Panc1 (cell line): ENCODE data around the gene PIK3R5. TPM values are rescaled to one million over a fixed set of nuclear protein-coding genes. Genes with fewer than 3 reads are reported as not detected.

Source experiments
- ATAC-seq: fragments of 200-7000 bp; cut with Tn5 transposase; 2 replicates; pipeline ENCODE4 v1.9.1; 2020; ENCODE audit warnings: mild to moderate bottlenecking, moderate library complexity
- BruUV-seq: library from RNA; stranded (reverse); fragments of 400-500 nt; replicated peaks from 2 replicates; lab custom pipeline; 2021; lab: Mats Ljungman, UMichigan
- CTCF ChIA-PET: fragments of 300-600 bp; sonication (Branson Sonifier 250); formaldehyde crosslinking; loops from one replicate; lab custom pipeline; 2022; ENCODE audit warnings: antibody characterized with exemption; lab: Charles Lee
- POLR2A ChIA-PET: fragments of 300-600 bp; sonication (Branson Sonifier 250); formaldehyde crosslinking; loops from one replicate; lab custom pipeline; 2022; ENCODE audit warnings: antibody characterized with exemption; lab: Charles Lee
- DNase-seq: peaks from one replicate; pipeline ENCODE4 v3.0.0-alpha.2; 2010; ENCODE audit warnings: low read depth, low spot score
- H3K27ac ChIP-seq: 2 replicates; pipeline ENCODE4 v1.5.1; 2011; ENCODE audit warnings: mild to moderate bottlenecking, low read length, inconsistent platforms
- H3K27me3 ChIP-seq: fragments of 200-500 bp; sonication (Bioruptor generic); 2 replicates; pipeline ENCODE4 v1.6.0; 2014; ENCODE audit warnings: low read length, inconsistent platforms; ENCODE audit not compliant: control insufficient read depth, insufficient read depth
- H3K36me3 ChIP-seq: fragments of 200-500 bp; sonication (Bioruptor generic); 2 replicates; pipeline ENCODE4 v1.5.1; 2014; ENCODE audit warnings: inconsistent platforms, mild to moderate bottlenecking, low read length, moderate library complexity; ENCODE audit not compliant: control insufficient read depth, insufficient read depth
- H3K4me1 ChIP-seq: 2 replicates; pipeline ENCODE4 v1.5.1; 2011; ENCODE audit warnings: inconsistent platforms, mild to moderate bottlenecking, low read length, moderate library complexity; ENCODE audit not compliant: control insufficient read depth, insufficient read depth
- H3K4me3 ChIP-seq, 2 experiments: 2 replicates each; pipeline ENCODE4 v1.5.1; 2011 to 2012; ENCODE audit warnings: low read depth in 2 of 2, low read length in 2 of 2, mild to moderate bottlenecking in 2 of 2, inconsistent platforms in 1 of 2, moderate library complexity in 1 of 2
- H3K9me3 ChIP-seq: fragments of 200-500 bp; sonication (Bioruptor generic); 2 replicates; pipeline ENCODE4 v1.5.1; 2014; ENCODE audit warnings: low read depth, mild to moderate bottlenecking, inconsistent platforms, low read length, moderate library complexity; ENCODE audit not compliant: control insufficient read depth, insufficient read depth
- POLR2AphosphoS5 ChIP-seq: IDR thresholded peaks from 2 replicates; pipeline ENCODE4 v1.6.1; 2012; ENCODE audit warnings: mild to moderate bottlenecking, low read depth, low read length, moderate library complexity
- SIN3A ChIP-seq: IDR thresholded peaks from 2 replicates; pipeline ENCODE4 v1.6.1; 2012; ENCODE audit warnings: low read depth, mild to moderate bottlenecking, low read length, moderate library complexity, borderline replicate concordance; ENCODE audit not compliant: insufficient read depth
- TCF7L2 ChIP-seq: IDR thresholded peaks from 2 replicates; pipeline ENCODE4 v1.6.1; 2011; ENCODE audit warnings: mild to moderate bottlenecking, low read depth, low read length, inconsistent platforms
- in situ Hi-C: cut with HindIII; loops from 2 replicates; pipeline ENCODE4 v1.10.0; 2016; ENCODE audit warnings: low sequenced_read_pairs, low pct_unique_long_range_greater_than_20kb
- intact Hi-C: fragments of 100-400 bp; cut with micrococcal nuclease; formaldehyde crosslinking; loops from one replicate; pipeline ENCODE4 v1.10.0; 2022; ENCODE audit not compliant: unreplicated experiment
- total RNA-seq: library from RNA; stranded (reverse); gene quantifications from one replicate; pipeline ENCODE4 v1.2.1, GENCODE V29; 2021; ENCODE audit not compliant: unreplicated experiment
- TF ChIP-seq, protein P1 (sequence below): fragments of 450-650 bp; IDR thresholded peaks from 2 replicates; pipeline ENCODE4 v1.5.1; 2017; ENCODE audit warnings: mild to moderate bottlenecking
- TF ChIP-seq, protein P2 (sequence below), 2 experiments: IDR thresholded peaks; 2 replicates each; pipeline ENCODE4 v1.6.1; 2011 to 2012; ENCODE audit warnings: low read depth in 2 of 2, control low read depth in 1 of 2, low read length in 1 of 2, mild to moderate bottlenecking in 1 of 2, moderate library complexity in 1 of 2; ENCODE audit not compliant: insufficient read depth in 1 of 2

Gene PIK3R5
- total RNA-seq, 1 experiment from 2014 or later: 0.15 TPM

DNA sequence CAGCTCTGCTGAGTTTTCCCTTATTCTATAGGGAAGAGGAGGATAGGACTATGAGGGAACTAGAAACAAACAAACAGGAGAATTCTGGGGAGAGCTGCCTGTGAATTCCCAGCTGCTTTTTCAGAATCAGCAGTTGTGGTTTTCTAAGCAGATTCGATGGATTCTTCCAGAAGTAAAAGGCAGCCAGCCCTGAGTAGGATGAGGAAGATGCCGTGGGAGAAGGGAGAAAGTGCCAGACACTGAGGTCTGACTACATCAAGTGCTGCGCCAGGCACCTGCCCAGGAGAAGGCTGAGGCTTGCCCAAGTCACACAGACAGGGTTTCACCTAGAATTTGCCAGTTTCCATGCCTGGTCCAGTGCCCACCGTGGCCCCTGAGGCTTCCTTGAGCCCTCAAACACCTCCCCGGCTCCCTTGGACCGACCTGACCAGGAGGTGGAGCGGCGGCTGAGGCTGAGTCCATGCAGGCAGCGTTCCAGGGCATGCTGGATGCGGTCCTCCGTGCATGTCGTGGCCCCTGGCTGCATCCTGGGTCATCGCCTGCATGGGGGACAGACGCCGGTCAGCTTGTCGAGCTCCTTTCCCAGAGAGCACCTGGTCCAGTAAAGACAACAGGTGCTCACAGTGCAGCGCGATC, 54.4 kb downstream of the PIK3R5 start:
- CTCF ChIA-PET: no interaction called here
- in situ Hi-C loops (no loop called here), intact Hi-C loops (no loop called here)
- ATAC-seq (no peak), DNase-seq (no peak)
- no TSS peak for BruUV-seq
- H3K27ac ChIP-seq: no peak overlapping the region
- H3K36me3 ChIP-seq: no peaks in the 10 kb centered on the region
- no peaks in the 10 kb centered on the region for H3K4me1 ChIP-seq
- no peaks in the 10 kb centered on the region for H3K9me3 ChIP-seq
- H3K27me3 ChIP-seq: no peaks in the 10 kb centered on the region
- TF ChIP-seq, protein P1, sequence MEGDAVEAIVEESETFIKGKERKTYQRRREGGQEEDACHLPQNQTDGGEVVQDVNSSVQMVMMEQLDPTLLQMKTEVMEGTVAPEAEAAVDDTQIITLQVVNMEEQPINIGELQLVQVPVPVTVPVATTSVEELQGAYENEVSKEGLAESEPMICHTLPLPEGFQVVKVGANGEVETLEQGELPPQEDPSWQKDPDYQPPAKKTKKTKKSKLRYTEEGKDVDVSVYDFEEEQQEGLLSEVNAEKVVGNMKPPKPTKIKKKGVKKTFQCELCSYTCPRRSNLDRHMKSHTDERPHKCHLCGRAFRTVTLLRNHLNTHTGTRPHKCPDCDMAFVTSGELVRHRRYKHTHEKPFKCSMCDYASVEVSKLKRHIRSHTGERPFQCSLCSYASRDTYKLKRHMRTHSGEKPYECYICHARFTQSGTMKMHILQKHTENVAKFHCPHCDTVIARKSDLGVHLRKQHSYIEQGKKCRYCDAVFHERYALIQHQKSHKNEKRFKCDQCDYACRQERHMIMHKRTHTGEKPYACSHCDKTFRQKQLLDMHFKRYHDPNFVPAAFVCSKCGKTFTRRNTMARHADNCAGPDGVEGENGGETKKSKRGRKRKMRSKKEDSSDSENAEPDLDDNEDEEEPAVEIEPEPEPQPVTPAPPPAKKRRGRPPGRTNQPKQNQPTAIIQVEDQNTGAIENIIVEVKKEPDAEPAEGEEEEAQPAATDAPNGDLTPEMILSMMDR: no peak
- TF ChIP-seq POLR2AphosphoS5: no peak
- TF ChIP-seq, protein P2, sequence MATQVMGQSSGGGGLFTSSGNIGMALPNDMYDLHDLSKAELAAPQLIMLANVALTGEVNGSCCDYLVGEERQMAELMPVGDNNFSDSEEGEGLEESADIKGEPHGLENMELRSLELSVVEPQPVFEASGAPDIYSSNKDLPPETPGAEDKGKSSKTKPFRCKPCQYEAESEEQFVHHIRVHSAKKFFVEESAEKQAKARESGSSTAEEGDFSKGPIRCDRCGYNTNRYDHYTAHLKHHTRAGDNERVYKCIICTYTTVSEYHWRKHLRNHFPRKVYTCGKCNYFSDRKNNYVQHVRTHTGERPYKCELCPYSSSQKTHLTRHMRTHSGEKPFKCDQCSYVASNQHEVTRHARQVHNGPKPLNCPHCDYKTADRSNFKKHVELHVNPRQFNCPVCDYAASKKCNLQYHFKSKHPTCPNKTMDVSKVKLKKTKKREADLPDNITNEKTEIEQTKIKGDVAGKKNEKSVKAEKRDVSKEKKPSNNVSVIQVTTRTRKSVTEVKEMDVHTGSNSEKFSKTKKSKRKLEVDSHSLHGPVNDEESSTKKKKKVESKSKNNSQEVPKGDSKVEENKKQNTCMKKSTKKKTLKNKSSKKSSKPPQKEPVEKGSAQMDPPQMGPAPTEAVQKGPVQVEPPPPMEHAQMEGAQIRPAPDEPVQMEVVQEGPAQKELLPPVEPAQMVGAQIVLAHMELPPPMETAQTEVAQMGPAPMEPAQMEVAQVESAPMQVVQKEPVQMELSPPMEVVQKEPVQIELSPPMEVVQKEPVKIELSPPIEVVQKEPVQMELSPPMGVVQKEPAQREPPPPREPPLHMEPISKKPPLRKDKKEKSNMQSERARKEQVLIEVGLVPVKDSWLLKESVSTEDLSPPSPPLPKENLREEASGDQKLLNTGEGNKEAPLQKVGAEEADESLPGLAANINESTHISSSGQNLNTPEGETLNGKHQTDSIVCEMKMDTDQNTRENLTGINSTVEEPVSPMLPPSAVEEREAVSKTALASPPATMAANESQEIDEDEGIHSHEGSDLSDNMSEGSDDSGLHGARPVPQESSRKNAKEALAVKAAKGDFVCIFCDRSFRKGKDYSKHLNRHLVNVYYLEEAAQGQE (IDR thresholded peaks at IDR 0.05; ENCODE audit: insufficient read depth in 1 of 2, low read depth in 2 of 2, low read length in 1 of 2): no peak
- no peak for TF ChIP-seq SIN3A
- TF ChIP-seq TCF7L2: no peak
- POLR2A ChIA-PET: no interaction called here
- no peak overlapping the region for H3K4me3 ChIP-seq

DNA sequence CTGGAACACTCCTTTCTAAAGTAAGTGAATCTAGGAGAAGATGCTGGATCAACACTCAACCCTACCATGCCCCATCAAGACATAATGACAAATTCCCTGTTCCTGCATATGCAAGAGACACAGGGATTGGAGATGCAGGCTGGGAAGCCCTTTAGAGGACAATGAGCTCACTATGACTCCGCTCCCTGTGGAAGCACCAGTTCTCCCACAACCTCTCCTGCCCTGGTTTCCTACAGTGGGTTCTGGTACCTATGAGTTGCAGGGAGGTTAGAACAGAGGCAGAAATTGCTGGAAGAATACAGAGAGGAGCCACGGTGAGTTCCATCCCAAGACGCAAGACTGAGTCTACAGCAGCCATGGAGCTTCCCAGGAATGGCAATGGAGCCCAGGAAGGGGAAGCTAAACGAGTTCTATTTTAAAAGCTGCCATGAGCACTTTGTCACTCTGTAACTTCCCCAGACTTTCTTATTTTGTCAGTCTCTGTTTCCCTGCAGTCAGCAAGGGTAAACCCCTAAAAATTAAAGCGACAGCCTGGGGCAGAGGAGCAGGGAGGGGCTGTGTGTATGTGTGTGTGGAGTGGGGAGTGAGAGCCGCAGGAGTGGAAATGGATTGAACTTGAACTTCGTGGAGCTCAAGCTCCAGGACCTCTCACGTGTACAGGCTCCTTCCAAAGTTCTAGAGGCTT, 55.8 kb downstream of the PIK3R5 start:
- DNase-seq: no peak
- ATAC-seq: no peak
- Histone ChIP-seq H3K9me3 (no peaks in the 10 kb centered on the region), H3K4me3 (no peak overlapping the region), H3K4me1 (no peaks in the 10 kb centered on the region), H3K27me3 (no peaks in the 10 kb centered on the region), H3K36me3 (no peaks in the 10 kb centered on the region), H3K27ac (no peak overlapping the region)
- no TSS peak for BruUV-seq
- TF ChIP-seq, protein P1: no peak
- TF ChIP-seq, protein P2 (IDR thresholded peaks at IDR 0.05; ENCODE audit: insufficient read depth in 1 of 2, low read depth in 2 of 2, low read length in 1 of 2): no peak
- TF ChIP-seq TCF7L2 (no peak), POLR2AphosphoS5 (no peak), SIN3A (no peak)
- intact Hi-C loops (no loop called here), in situ Hi-C loops (no loop called here)
- POLR2A ChIA-PET: interaction anchor here (0.5 kb wide), 1 partner anchor 595 kb away, joined by 6 read pairs; no protein-coding TSS in a partner anchor
- CTCF ChIA-PET: no interaction called here
